NCI-H1694 treated with DMSO at 0.1 percent for 48 hours (cell line): Measurements from ENCODE around the gene BRSK1.
A peak's percentile ranks its signal among the peaks of the same experiment; 100 is the strongest.

Experiments
- DNase-seq: peaks from one replicate; lab custom pipeline; 2025; lab: John Stamatoyannopoulos, UW

Gene BRSK1

DNA sequence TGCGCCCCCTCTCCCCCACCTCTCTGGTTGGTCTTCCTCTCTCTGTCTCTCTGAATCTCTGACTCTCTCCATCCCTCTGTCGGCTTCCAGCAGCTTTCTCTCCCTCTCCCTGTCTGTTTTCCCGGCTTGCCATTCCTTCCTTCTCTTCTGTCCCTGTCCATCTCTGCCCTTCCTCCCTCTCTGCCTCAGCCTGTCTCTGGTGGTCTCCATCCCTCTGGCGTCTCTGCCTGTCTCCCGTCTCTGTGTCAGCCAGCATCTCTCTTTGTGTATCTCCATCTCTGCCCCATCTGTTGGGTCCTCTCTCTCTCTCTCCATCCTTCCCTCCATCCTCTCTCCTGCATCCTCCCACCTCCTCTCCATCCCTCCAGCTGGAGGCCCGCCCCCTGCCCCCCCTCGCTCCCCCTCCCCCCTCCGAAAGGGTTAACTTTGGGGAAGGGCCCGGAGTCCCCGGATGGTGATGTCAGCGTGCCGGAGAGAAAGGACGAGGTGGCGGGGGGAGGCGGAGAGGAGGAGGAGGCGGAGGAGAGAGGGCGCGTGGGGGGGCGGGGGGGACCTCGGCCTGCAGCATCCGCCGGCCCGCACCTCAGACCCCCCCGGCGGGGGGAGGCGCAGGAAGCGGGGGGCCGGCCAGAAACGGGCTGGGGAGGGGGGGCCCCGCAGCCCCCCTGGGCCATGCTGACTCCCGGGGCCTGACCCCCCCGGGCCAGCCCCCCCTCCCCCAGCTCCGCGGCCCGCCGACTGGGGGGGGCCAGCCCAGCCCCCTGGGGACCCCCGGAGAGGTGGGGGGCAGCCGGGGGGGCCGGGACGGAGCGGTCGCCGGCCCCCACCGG lies at the start of gene BRSK1:
Gene BRSK1, plus strand, starts transcription at position 450 of the 830 bp plus-strand sequence. CDS start 446 bp downstream, outside the sequence.
- DNase-seq: peak; percentile 76

DNA sequence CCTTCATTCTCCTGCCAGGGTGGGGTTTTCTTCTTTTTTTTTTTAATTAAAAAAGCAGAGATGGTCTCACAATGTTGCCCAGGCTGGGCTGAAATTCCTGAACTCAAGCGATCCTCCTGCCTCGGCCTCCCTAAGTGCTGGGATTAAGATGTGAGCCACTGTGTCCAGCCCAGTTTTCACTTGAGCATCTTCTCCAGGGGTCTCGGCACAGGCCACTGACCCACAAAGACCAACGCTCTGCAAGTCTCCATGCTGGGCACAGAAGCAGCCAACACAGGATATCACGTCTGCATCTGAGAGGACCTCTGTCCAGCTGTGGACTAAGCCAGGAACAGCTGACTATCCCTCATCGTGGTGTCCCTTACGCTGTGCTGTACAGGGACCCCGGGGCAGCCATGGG lies 45.8 kb upstream of the BRSK1 start:
- DNase-seq: no peak

- DNase-seq: no peak
Measured at GRCh38 chr19:55239004-55239403, 44.8 kb upstream of the BRSK1 start.

GRCh38 chr19:55240713-55241020 lies 43.1 kb upstream of the BRSK1 start:
- DNase-seq: no peak

- no peak for DNase-seq
Measured at GRCh38 chr19:55241143-55241934, 42.5 kb upstream of the BRSK1 start.

- DNase-seq: no peak
Measured at GRCh38 chr19:55241935-55242464, 41.8 kb upstream of the BRSK1 start.

GRCh38 chr19:55242517-55242916 lies 41.3 kb upstream of the BRSK1 start:
- no peak for DNase-seq

GRCh38 chr19:55244004-55244680 lies 39.7 kb upstream of the BRSK1 start:
- no peak for DNase-seq

GRCh38 chr19:55245236-55245904 lies 38.4 kb upstream of the BRSK1 start:
- DNase-seq: no peak

- DNase-seq: no peak
Measured at GRCh38 chr19:55246462-55247451, 37.0 kb upstream of the BRSK1 start.

GRCh38 chr19:55247621-55248099 lies 36.1 kb upstream of the BRSK1 start:
- peak; percentile 64 for DNase-seq

GRCh38 chr19:55248166-55248675 lies 35.6 kb upstream of the BRSK1 start:
- DNase-seq: no peak

DNA sequence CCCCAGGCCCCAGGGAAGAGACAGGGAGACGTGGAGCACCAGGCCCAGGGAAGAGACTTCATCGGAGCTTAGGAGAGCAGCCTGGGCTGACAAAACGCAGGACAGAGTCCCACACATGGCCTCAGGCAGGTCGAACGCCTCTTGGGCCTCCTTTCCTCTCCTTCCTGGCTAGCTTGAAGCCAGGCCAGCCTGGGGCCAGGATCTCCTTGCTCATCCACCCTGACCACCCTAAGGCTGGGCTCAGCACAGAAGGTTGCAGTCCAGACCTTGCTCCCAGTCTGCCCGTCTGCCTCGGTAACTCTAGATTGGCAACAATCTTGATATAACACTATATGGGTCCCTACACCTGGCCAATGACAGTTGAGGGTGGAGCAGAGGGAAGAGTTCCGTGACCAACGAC lies 35.1 kb upstream of the BRSK1 start:
- DNase-seq: no peak

DNA sequence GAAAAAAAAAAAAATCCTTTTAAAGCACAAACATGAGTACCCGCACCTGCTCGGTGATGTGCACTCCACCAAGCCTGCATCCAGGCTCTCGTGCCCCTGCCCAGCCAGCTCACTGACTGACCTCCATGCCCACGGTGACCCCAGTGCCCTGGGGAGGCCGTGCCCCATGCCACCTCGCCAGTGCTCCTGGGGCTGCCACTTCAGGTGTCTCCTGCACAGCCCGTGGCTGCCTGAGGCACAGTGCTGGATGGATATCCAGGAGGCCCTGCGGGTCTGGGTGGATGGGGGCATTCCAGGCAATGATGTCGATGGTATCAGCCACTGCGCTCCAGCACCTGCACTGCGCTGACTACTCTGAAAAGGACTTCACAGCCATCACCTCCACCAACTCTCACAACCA lies 34.0 kb upstream of the BRSK1 start:
- DNase-seq: no peak

DNA sequence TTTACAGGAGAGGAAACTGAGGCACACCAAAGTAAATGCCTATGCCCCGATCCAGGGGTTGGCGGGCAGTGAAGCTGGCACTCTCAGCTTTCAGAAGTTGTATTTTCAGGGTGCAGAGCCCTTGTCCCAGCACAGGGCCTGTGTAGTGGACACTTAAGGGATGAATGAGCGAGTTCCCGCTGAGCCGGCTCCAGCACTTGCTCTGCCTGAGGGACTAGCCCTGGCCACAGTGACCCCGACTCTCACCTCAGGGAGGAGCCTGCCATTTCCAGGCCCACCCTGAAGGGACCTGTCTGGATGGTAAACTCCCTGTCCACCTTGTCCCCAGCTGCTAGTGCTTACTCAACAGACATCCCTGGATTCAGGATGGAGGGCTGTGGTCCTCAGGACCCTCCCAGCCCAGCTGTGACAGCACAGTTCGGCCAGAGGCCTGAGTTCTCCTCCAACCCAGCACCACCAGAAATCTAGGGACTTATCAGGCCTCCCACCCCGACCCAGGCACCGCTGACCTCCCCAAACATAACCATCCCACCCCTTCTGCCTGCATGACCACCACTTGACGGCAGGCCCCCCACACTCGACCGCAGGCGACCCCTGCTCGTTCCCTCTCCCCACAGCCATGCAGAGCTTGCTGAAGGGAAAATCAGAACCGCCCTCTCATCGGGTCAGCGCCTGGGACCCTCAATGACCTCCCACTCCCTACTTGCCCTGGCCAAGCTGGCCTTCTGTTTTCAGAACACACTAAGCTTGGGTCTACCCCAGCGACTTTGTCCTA lies 33.3 kb upstream of the BRSK1 start:
- DNase-seq: no peak

DNA sequence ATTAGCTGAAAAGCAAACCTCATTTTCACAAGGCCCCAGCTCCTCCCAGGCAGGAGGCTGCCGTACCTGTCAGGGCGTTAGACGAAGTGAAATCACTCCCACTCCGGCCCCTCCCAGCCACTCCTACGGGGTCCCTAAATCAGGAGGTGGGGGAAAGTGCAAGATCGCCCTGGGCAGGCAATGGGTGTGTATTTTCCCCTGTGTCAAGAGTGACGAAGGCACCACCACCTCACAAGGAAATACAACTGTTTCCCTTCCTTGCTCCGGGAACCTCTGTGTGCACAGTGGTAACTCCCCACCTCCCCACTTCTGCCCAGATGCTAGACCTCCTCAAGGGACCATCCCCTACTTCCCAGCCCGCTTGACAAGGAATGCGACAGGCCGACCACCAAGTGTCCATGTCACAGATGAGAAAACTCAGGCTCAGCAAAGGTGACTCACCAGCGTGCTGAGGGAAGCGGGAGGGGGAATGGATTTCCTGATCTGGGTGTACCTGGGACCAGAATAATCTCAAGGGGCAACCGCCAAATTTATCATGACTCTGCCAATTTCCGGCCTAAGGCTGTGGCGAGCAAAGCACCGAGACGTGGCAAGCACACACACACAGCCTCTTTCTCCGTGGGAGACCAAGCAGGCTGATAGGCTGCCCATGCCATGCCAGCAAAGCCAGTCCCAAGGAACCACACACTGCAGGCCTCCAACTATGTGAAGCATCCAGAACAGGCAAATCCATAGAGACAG lies 32.3 kb upstream of the BRSK1 start:
- no peak for DNase-seq

GRCh38 chr19:55252760-55253663 lies 30.8 kb upstream of the BRSK1 start:
- no peak for DNase-seq
